Pulmonary artery endothelial cell (primary cell): Measurements from ENCODE around the gene CDK9. TPM values are rescaled to one million over a fixed set of nuclear protein-coding genes. Genes with fewer than 3 reads are reported as not detected.
"Not testable (repeated sequence)": the region's sequence is repeated elsewhere in the genome, so short reads cannot be mapped to it uniquely, and the experiment has no call there.

Experiments
- DNase-seq: peaks from one replicate; pipeline ENCODE4 v3.0.0-alpha.2; 2011; ENCODE audit warnings: low read depth, low spot score
- total RNA-seq: library from RNA; depleted of rRNA; stranded (reverse); fragments of >200 nt; gene quantifications from 2 replicates; pipeline ENCODE4 v1.2.3, GENCODE V29; 2014

CDK9 gene
- total RNA-seq, 1 donor from 2014 or later: 107 TPM

DNA sequence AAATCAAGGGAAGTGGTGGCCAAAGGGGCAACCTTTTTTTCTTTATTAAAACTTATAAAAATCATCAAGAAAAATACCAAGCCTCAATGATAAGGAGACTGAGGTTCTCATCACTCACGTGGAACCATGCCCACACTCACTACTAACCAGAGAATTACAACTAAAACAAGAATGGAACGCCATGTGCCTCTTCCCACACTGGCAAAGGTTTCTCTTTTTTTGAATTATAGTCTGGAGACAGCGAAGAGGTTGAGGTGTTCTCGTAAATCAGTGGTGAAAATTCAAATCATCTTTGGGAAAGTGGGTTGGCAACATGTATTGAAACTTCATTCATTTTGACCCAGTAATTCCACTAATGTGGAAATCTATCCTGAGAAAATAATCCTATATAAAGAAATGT lies 36.3 kb downstream of the CDK9 start:
- DNase-seq: no peak

DNA sequence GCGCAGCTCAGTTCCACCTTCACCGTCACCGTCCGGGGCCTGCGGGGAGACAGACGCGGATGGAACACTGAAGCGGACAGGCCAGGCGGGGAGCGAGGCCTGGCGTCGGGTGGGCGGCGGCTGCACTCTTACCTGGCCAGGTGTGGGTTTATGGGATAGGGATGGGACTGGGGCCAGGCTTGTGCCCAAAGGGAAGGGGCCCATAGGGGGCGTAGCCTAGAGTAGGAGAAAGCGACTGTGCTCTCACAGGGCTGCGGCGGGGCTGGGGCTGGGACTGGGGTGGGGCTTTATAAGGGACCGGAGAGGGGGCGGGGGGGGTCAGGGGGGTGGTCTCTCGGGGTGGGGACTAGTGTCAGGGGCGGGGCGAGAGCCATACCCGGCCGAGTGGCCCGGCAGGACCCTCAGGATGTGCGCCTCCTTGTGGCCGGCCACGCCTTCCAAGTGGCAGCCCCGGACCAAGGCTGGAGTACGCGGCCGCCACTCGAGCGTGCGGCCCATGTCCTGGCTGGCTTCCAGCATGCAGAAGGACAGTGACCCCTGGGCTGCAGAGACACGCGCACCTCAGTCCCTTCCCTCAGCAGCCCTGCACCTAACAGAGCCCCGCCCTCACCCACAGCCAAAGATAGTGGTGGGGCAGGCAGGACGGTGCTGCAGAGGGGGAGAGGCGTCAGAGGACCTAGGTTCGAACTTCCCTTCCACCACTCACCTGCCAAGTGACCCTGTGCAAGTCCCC lies 39.7 kb downstream of the CDK9 start:
- DNase-seq: no peak

DNA sequence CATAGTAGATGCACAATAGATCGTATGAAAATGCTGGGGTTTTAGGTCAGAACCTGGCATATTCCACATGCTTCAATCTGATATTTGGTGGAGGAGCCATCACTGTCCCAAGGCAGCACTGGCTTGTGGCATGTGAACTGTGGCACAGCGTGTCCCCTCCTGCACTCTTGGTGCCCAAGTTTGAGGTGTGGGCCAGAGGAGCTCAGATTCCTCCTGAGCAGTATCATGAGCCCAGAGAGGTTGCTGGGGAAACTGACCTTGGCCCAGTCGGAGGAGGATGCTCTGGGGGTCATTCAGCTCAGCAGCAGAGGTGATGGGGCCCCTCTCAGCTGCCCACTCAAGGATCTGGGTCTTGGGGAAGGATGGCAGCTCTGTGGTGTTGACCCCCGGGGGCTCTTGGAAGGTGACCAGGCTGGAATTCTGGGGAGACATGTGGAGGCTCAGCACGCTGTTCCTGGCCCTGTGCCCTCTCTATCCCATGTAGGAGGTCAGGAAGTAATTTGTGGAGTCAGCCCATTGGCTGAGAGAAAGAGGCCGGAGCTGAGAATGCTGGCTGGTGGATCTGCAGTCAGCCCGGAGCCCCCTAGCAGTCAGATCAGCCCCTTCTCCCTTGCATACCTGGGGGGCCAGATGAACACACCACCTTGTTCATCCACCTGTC lies 40.5 kb downstream of the CDK9 start:
- no peak for DNase-seq

DNA sequence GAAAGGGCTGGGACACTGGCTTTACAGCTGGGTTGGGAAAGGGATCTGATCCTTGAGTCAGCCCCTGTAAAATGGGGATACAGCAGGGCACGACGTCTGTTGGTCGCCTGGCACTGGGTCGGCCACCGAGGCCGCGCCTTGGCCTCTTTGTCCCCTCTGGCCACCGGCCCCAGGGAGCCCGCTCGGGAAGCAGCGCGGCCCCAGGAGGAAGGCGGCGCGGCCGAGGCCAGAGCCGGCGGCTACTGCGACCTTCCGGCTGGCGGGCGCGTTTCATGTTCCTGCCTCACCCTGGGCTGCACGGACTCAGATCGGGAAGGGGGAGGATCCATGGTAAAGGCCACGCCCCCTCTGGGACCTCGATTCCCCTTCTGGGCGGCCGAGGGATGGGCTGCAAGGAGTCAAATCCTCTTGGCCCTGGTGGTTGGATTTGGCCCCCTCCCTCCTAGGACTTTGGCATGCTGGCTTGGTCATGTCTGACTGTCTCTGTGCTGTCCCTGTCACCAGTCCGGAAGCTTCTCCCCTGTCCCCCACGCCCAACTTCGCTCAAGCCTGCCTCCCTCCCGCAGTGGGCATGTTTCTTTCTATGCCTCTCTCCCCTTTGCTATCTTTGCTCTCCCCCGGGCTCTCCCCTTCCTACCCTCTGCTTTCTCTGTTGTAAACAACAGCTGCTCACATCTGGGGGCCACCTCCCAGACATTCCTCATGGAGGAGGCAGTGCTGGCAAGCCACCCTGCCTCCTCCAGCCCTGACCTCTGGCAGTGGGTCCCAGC lies 42.6 kb downstream of the CDK9 start:
- no peak for DNase-seq

DNA sequence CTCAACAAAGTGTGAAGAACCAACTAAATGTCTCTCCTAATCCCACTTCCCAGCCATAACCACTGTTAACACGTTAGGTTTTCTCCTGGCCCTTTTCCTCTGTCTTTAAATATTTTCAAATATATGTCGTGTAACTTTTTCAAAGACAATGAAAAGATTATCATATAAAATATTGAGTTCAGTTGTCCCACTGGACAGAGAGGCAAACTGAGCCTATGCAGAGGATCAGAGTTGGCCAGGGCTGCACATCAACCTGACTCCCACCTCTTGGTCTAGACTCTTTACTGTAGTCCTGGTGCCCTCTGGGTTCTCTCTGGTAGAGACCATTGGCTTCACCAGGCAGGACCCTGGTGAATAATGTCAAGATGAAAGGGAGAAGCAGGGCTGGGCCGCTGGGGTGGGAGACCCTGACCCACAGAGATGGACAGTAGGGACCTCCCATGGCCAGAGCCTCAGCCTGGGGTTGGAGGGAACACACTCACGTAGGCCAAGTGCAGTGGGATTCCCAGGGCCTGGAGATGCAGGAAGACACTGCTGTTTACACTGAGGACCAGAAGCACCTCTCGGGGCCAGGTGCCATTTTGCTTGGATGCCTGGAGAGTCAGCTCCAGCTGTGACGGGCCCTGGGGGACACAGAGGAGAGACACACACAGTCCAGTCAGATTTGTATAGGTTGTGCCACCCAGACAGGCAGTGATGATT lies 43.5 kb downstream of the CDK9 start:
- DNase-seq: no peak

DNA sequence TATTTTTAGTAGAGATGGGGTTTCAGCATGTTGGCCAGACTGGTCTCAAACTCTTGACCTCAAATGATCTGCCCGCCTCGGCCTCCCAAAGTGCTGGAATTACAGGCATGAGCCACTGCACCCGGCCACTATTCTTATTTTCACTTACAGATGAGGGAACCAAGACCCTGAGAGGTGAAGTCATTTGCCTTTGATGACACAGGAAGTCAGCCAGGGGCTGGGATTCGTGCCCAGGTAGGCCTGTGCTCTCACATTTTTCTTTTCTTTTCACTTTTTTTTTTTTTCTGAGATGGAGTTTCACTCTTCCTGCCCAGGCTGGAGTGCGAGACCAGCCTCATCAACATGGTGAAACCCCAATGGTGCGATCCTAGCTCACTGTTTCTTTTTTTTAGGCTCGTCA lies 46.4 kb downstream of the CDK9 start:
- no peak for DNase-seq

DNA sequence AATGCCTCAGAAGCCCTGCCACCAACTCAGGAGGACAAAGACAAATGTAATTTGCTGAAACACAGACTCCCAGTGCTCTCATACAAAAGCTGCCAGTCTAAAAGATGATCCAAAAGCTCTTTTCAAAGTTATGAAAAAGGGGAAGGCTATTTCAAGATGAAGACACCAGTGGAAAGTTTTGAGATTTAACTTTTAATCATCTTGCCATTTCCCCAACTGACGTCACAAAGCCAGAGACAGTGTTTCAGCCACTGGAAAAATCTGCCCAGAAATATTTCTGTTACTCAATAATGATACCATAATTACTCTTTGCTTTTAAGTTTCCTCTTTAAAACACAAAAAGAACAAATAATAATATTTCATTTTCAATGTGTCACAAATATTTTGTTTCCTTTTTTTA lies 47.7 kb downstream of the CDK9 start:
- DNase-seq: no peak

DNA sequence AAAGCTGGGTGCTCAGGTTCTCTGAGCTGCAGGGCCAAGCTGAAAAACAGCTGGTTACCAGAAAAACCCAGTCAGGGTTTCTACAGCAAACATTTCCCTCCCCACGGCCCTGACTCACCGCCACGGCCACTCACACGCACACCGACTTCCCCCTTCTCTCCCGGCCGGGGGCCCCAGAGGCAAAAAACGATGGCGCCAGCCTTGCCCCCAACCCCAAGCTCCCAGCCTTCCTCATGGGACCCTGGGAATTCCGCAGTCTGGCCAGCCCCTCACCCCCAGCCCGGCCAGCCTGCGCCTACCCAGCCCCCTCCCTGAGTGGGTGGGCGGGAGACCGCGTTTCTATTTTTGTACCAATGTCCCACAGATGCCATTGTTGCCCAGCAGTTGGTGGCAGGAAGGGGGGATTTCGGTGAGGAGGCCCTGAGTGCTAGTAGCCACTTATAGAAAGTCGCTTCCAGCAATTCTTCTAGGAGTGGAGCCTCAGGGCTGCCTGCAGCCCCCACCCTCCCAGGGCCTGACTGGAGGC lies 50.2 kb downstream of the CDK9 start:
- no peak for DNase-seq

DNA sequence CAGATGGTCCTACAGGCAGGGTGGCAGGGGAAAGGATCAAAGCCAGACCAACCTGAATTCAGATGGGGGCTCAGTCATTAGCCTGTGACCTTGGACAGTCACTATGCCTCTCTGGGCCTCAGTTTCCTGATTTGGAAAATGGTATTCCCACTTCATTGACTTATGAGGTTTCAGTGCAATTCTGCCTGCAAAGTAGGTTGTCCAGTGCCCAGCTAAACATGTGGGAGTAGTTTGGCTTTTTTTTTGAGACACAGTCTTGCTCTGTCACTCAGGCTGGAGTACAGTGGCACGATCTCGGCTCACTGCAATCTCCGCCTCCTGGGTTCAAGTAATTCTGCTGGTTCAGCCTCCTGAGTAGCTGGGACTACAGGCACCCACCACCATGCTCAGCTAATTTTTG lies 50.7 kb downstream of the CDK9 start:
- not testable (repeated sequence) for DNase-seq

DNA sequence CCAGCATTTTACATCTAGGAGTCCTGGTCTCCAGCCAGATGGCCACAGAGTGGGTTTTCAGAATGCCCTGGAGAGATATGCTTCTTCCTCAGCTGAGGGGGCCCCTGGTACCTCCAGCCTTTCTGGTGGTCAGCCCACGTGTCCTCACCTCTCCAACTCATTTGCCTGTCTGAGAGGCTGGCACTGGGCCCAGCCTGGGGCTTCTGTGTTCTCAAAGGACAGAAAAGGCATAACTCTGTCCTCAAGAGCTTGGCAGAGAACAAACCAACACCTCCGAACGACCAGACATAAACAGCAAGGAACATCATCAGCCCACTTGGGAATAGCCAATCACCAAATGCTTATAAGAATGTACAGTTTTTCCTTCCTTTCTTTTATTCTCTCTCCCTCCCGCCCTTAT lies 51.5 kb downstream of the CDK9 start:
- DNase-seq: no peak

DNA sequence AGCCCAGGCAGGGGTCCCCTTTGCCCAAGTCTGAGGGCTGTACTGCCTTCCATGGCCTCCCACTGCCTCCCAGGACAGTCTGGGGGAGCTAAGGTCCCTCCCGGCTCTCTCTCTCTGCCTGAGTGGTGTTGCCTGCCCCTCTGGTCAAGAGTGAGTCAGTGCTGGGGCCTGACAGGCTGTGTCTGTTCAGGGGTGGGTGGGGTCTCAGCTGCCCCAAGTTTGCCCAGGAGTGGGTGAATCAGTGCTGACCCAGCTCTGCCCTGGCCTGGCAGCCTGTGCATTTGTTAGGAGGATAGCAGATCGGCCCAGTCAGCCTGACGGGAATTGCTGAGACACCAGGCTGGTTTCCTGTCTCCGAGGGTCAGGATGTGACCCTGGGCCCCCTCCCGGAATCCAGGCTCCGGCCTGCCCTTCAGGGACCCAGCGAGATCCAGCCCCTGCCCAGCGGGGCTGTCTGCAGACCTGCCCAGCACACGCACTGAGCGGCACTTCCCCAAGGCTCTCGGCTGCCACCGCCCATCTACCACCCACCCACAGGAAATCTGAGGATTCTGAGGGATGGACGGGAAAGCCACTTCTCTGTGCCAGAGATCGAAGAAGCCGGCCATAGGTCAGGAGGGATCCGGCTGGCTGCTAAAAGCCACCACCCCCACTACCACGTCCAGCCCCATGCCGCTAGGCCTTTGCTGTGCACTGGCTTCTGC lies 52.7 kb downstream of the CDK9 start:
- peak; percentile 97 for DNase-seq

Other genes with a start within 250 kb of the CDK9 start
- gene STXBP1, start 173.8 kb upstream of the CDK9 start, total RNA-seq: 16.0 and 19.0 TPM in 2 replicates
- not detected in 2 replicates for gene CFAP157, start 79.0 kb upstream of the CDK9 start, total RNA-seq
- 30.0 and 40.4 TPM in 2 replicates for gene PTRH1, start 70.4 kb upstream of the CDK9 start, total RNA-seq
- not detected in 2 replicates for gene TTC16, start 70.0 kb upstream of the CDK9 start, total RNA-seq
- gene TOR2A, start 50.7 kb upstream of the CDK9 start, total RNA-seq: 5.8 and 7.8 TPM in 2 replicates
- 56.8 and 58.3 TPM in 2 replicates for gene SH2D3C, start 7.4 kb upstream of the CDK9 start, total RNA-seq
- 71.4 and 104 TPM in 2 replicates for gene FPGS, start 16.8 kb downstream of the CDK9 start, total RNA-seq
- 46.5 and 49.5 TPM in 2 replicates for gene ENG, start 68.6 kb downstream of the CDK9 start, total RNA-seq
- 50.2 and 56.2 TPM in 2 replicates for gene AK1, start 91.6 kb downstream of the CDK9 start, total RNA-seq
- gene ST6GALNAC6, start 113.6 kb downstream of the CDK9 start, total RNA-seq: 36.2 and 48.1 TPM in 2 replicates
- gene ST6GALNAC4, start 131.0 kb downstream of the CDK9 start, total RNA-seq: 62.0 and 69.0 TPM in 2 replicates
- gene PIP5KL1, start 144.7 kb downstream of the CDK9 start, total RNA-seq: 0.21 and 0.79 TPM in 2 replicates
- gene DPM2, start 151.8 kb downstream of the CDK9 start, total RNA-seq: 11.9 and 12.1 TPM in 2 replicates
- 4.4 and 5.2 TPM in 2 replicates for gene EEIG1, start 195.0 kb downstream of the CDK9 start, total RNA-seq